Measurements from ENCODE around the gene GADD45G.

Gene GADD45G

DNA sequence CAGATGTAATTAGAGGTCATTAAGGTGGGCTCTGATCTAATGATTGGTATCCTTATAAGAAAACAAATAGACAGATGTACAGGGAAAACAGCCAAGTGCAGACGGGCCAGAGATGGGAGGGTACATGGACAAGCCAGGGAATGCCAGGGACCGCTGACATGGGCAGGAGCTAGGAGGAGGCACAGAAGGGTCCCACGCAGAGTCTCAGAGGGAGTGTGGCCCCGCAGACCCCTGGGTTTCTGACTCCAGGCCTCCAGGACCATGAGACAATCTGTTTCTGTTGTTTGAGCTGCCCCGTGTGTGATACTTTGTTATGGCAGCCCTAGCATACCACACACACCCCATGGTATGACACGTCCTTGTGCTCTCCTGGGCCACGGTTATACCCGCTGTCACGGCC lies 29.1 kb downstream of the GADD45G start:
- no peak for TF ChIP-seq BACH2 (CRISPR knock-in tag; IDR thresholded peaks at IDR 0.05; ENCODE audit: borderline replicate concordance)
- TF ChIP-seq, protein P1, sequence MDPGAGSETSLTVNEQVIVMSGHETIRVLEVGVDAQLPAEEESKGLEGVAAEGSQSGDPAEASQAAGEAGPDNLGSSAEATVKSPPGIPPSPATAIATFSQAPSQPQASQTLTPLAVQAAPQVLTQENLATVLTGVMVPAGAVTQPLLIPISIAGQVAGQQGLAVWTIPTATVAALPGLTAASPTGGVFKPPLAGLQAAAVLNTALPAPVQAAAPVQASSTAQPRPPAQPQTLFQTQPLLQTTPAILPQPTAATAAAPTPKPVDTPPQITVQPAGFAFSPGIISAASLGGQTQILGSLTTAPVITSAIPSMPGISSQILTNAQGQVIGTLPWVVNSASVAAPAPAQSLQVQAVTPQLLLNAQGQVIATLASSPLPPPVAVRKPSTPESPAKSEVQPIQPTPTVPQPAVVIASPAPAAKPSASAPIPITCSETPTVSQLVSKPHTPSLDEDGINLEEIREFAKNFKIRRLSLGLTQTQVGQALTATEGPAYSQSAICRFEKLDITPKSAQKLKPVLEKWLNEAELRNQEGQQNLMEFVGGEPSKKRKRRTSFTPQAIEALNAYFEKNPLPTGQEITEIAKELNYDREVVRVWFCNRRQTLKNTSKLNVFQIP (CRISPR knock-in tag; IDR thresholded peaks at IDR 0.05; ENCODE audit: borderline replicate concordance, low read depth) = no peak
- TF ChIP-seq TCF4 (CRISPR knock-in tag; IDR thresholded peaks at IDR 0.05; ENCODE audit: borderline replicate concordance) = no peak
- TF ChIP-seq ZFP3 (CRISPR knock-in tag; IDR thresholded peaks at IDR 0.05) = no peak
- ATAC-seq = no peak

GRCh38 chr9:89634995-89635742 lies 30.4 kb downstream of the GADD45G start:
- TF ChIP-seq RARB (CRISPR knock-in tag; IDR thresholded peaks at IDR 0.05) = no peak
- no peak for TF ChIP-seq CSRNP3 (CRISPR knock-in tag; IDR thresholded peaks at IDR 0.05)
- no peak for TF ChIP-seq GLIS3 (CRISPR knock-in tag; IDR thresholded peaks at IDR 0.05)
- TF ChIP-seq ESRRG (CRISPR knock-in tag; IDR thresholded peaks at IDR 0.05) = no peak
- no peak for TF ChIP-seq ZFP30 (CRISPR knock-in tag; IDR thresholded peaks at IDR 0.05)
- TF ChIP-seq TCF4 (CRISPR knock-in tag; IDR thresholded peaks at IDR 0.05; ENCODE audit: borderline replicate concordance) = no peak
- no peak for TF ChIP-seq CSDC2 (CRISPR knock-in tag; IDR thresholded peaks at IDR 0.05)
- TF ChIP-seq ZC3H10 (CRISPR knock-in tag; IDR thresholded peaks at IDR 0.05) = no peak
- no peak for TF ChIP-seq PPARA (CRISPR knock-in tag; IDR thresholded peaks at IDR 0.05; ENCODE audit: borderline replicate concordance)
- ATAC-seq = no peak

DNA sequence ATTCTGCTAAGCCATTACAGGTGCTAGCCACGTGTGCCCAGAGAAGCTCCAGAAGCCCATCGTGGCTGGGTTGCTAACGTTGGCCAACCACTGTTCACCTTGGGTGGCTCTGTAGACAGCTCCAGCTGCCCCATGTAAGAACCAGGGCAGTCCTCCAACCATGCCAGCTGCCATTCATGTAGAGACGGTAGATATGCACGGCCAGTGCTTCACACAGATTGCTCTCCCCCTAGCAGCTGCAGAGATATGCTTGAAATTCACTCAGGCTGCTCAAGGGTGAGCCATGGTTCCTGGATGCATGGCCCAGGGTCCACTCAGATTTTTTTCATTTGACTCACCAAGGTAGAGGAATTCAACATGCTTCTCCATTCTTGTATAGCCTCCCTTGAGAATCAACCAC lies 31.0 kb downstream of the GADD45G start:
- no peak for ATAC-seq
- TF ChIP-seq RARB (CRISPR knock-in tag; IDR thresholded peaks at IDR 0.05) (no peak), TSHZ2 (CRISPR knock-in tag; IDR thresholded peaks at IDR 0.05) (no peak), CREB5 (CRISPR knock-in tag; IDR thresholded peaks at IDR 0.05; ENCODE audit: low read depth) (no peak), TCF4 (CRISPR knock-in tag; IDR thresholded peaks at IDR 0.05; ENCODE audit: borderline replicate concordance) (no peak), ZNF70 (CRISPR knock-in tag; IDR thresholded peaks at IDR 0.05) (no peak)
- TF ChIP-seq, protein P1 (CRISPR knock-in tag; IDR thresholded peaks at IDR 0.05; ENCODE audit: borderline replicate concordance, low read depth) = no peak

GRCh38 chr9:89637787-89638186 lies 33.0 kb downstream of the GADD45G start:
- ATAC-seq = no peak
- TF ChIP-seq ZFP3 (CRISPR knock-in tag; IDR thresholded peaks at IDR 0.05) (no peak), RARB (CRISPR knock-in tag; IDR thresholded peaks at IDR 0.05) (no peak), ZNF70 (CRISPR knock-in tag; IDR thresholded peaks at IDR 0.05) (no peak), ISL1 (CRISPR knock-in tag; IDR thresholded peaks at IDR 0.05) (no peak), PPARA (CRISPR knock-in tag; IDR thresholded peaks at IDR 0.05; ENCODE audit: borderline replicate concordance) (no peak), ZFP30 (CRISPR knock-in tag; IDR thresholded peaks at IDR 0.05) (no peak), CSDC2 (CRISPR knock-in tag; IDR thresholded peaks at IDR 0.05) (no peak), PATZ1 (CRISPR knock-in tag; IDR thresholded peaks at IDR 0.05; ENCODE audit: borderline replicate concordance) (no peak), ZNF8 (CRISPR knock-in tag; IDR thresholded peaks at IDR 0.05) (no peak), ZC3H10 (CRISPR knock-in tag; IDR thresholded peaks at IDR 0.05) (no peak), CSRNP3 (CRISPR knock-in tag; IDR thresholded peaks at IDR 0.05) (no peak), SNAI2 (CRISPR knock-in tag; IDR thresholded peaks at IDR 0.05) (no peak), ARNTL (CRISPR knock-in tag; IDR thresholded peaks at IDR 0.05; ENCODE audit: borderline replicate concordance, low read depth) (no peak)
- TF ChIP-seq, protein P1 (CRISPR knock-in tag; IDR thresholded peaks at IDR 0.05; ENCODE audit: borderline replicate concordance, low read depth) = no peak

All from SK-N-SH treated with all-trans-retinoic acid at 6 μM for 48 hours (cell line).